ENCODE measurements around the gene MFAP5.
"Not testable (repeated sequence)": the region's sequence is repeated elsewhere in the genome, so short reads cannot be mapped to it uniquely, and the experiment has no call there.

The MFAP5 gene

GRCh38 chr12:8672381-8672780 is 9.8 kb upstream of the MFAP5 start:
- DNase-seq, result no peak

- DNase-seq, result no peak
These were observed 5.8 kb upstream of the MFAP5 start for GRCh38 chr12:8668441-8668840.

- no peak for DNase-seq
These were observed 4.6 kb upstream of the MFAP5 start for GRCh38 chr12:8667270-8667669.

- no peak for DNase-seq
These were observed 3.1 kb upstream of the MFAP5 start for GRCh38 chr12:8665759-8666158.

- DNase-seq, result no peak
These were observed 1.7 kb upstream of the MFAP5 start for GRCh38 chr12:8664228-8664913.

- DNase-seq, result no peak
These were observed 875 bp downstream of the MFAP5 start for GRCh38 chr12:8661751-8662150.

GRCh38 chr12:8661016-8661415 is 1.6 kb downstream of the MFAP5 start:
- no peak for DNase-seq

- no peak for DNase-seq
These were observed 4.3 kb downstream of the MFAP5 start for GRCh38 chr12:8658346-8658745.

GRCh38 chr12:8655421-8655820 is 7.2 kb downstream of the MFAP5 start:
- DNase-seq, result no peak

- DNase-seq, result no peak
These were observed 13.9 kb downstream of the MFAP5 start for GRCh38 chr12:8648576-8649205.

GRCh38 chr12:8647968-8648367 is 14.7 kb downstream of the MFAP5 start:
- no peak for DNase-seq

GRCh38 chr12:8644345-8645248 is 18.0 kb downstream of the MFAP5 start:
- no peak for DNase-seq

GRCh38 chr12:8642775-8643174 is 19.9 kb downstream of the MFAP5 start:
- DNase-seq, result no peak

- DNase-seq, result no peak
These were observed 22.7 kb downstream of the MFAP5 start for GRCh38 chr12:8639936-8640335.

GRCh38 chr12:8638951-8639350 is 23.7 kb downstream of the MFAP5 start:
- no peak for DNase-seq

- no peak for DNase-seq
These were observed 25.0 kb downstream of the MFAP5 start for GRCh38 chr12:8637666-8638065.

GRCh38 chr12:8637244-8637643 is 25.4 kb downstream of the MFAP5 start:
- no peak for DNase-seq

GRCh38 chr12:8636581-8636980 is 26.0 kb downstream of the MFAP5 start:
- DNase-seq, result no peak

- DNase-seq, result not testable (repeated sequence)
These were observed 26.6 kb downstream of the MFAP5 start for GRCh38 chr12:8636007-8636346.

GRCh38 chr12:8635342-8636006 is 27.2 kb downstream of the MFAP5 start:
- not testable (repeated sequence) for DNase-seq

GRCh38 chr12:8630131-8630530 is 32.5 kb downstream of the MFAP5 start:
- no peak for DNase-seq

GRCh38 chr12:8629486-8630033 is 33.1 kb downstream of the MFAP5 start:
- no peak for DNase-seq

- no peak for DNase-seq
These were observed 33.9 kb downstream of the MFAP5 start for GRCh38 chr12:8628731-8629130.

Measured in NCI-H2171 (cell line).